A673 (cell line): ENCODE data around the gene CCDC149. TPM values are rescaled to one million over a fixed set of nuclear protein-coding genes. Genes with fewer than 3 reads are reported as not detected.

ENCODE experiments used
- BruUV-seq: library from RNA; stranded (reverse); fragments of 400-500 nt; replicated peaks from 2 replicates; lab custom pipeline; 2021; lab: Mats Ljungman, UMichigan
- CTCF ChIA-PET: fragments of 300-600 bp; sonication (Branson Sonifier 250); formaldehyde crosslinking; loops from one replicate; lab custom pipeline; 2022; ENCODE audit warnings: antibody characterized with exemption; lab: Charles Lee
- POLR2A ChIA-PET: fragments of 300-600 bp; sonication (Branson Sonifier 250); formaldehyde crosslinking; loops from one replicate; lab custom pipeline; 2022; ENCODE audit warnings: antibody characterized with exemption; ENCODE audit not compliant: low non-redundant PET; lab: Charles Lee
- DNase-seq: peaks from one replicate; pipeline ENCODE4 v3.0.0-alpha.2; 2015; ENCODE audit warnings: low spot score
- H3K27ac ChIP-seq: fragments of 200-600 bp; sonication (generic); 2 replicates; pipeline ENCODE4 v1.5.1; 2016; ENCODE audit warnings: mixed run types, low read depth, mild to moderate bottlenecking, mixed read lengths, antibody characterized with exemption, low read length; ENCODE audit not compliant: poor library complexity, severe bottlenecking
- H3K27me3 ChIP-seq: fragments of 200-600 bp; sonication (generic); replicated peaks from 2 replicates; pipeline ENCODE4 v1.6.1; 2017; ENCODE audit warnings: mixed run types, low read depth, mild to moderate bottlenecking, mixed read lengths, antibody characterized with exemption, low read length; ENCODE audit not compliant: insufficient read depth, poor library complexity
- H3K36me3 ChIP-seq: fragments of 200-600 bp; sonication (generic); 2 replicates; pipeline ENCODE4 v1.6.1; 2016; ENCODE audit warnings: mixed run types, mild to moderate bottlenecking, mixed read lengths, antibody characterized with exemption, low read length; ENCODE audit not compliant: insufficient read depth, poor library complexity, severe bottlenecking
- H3K4me1 ChIP-seq: fragments of 200-600 bp; sonication (generic); 2 replicates; pipeline ENCODE4 v1.6.1; 2017; ENCODE audit warnings: mixed run types, mild to moderate bottlenecking, mixed read lengths, antibody characterized with exemption, low read length; ENCODE audit not compliant: insufficient read depth, poor library complexity, severe bottlenecking
- H3K4me3 ChIP-seq: fragments of 200-600 bp; sonication (generic); 2 replicates; pipeline ENCODE4 v1.5.1; 2016; ENCODE audit warnings: low read depth, mixed run types, mild to moderate bottlenecking, mixed read lengths, low read length; ENCODE audit not compliant: poor library complexity, severe bottlenecking
- H3K9me3 ChIP-seq: fragments of 200-600 bp; sonication (generic); 2 replicates; pipeline ENCODE4 v1.6.1; 2016; ENCODE audit warnings: mixed run types, low read depth, mild to moderate bottlenecking, mixed read lengths, antibody characterized with exemption, low read length; ENCODE audit not compliant: poor library complexity, severe bottlenecking
- CTCF ChIP-seq: fragments of 300-800, 200-600 bp; sonication (generic); conservative IDR thresholded peaks from 2 replicates; pipeline ENCODE4 v1.5.1; 2017; ENCODE audit warnings: low read depth, mild to moderate bottlenecking, antibody characterized with exemption, low read length, moderate library complexity, mixed read lengths
- EZH2 ChIP-seq: fragments of 200-600 bp; sonication (generic); IDR thresholded peaks from 2 replicates; pipeline ENCODE4 v1.6.1; 2017; ENCODE audit warnings: borderline replicate concordance, low read depth, mild to moderate bottlenecking, mixed read lengths, antibody characterized with exemption, low read length; ENCODE audit not compliant: poor library complexity, severe bottlenecking
- intact Hi-C: fragments of 100-400 bp; cut with micrococcal nuclease; formaldehyde crosslinking; loops from one replicate; pipeline ENCODE4 v1.10.0; 2022; ENCODE audit not compliant: unreplicated experiment
- total RNA-seq: library from RNA; stranded (reverse); gene quantifications from 2 replicates; pipeline ENCODE4 v1.2.3, GENCODE V29; 2021

The CCDC149 gene
- total RNA-seq, 1 experiment from 2014 or later = 2.8 TPM

- no peaks in the 10 kb centered on the region for H3K36me3 ChIP-seq
- ChIA-PET CTCF (interaction anchor here (0.6 kb wide), 1 partner anchor 446 kb away, joined by 5 read pairs; no protein-coding TSS in a partner anchor), POLR2A (no interaction called here)
- H3K27me3 ChIP-seq = peaks cover 7% of the 10 kb centered on the region
- no TSS peak for BruUV-seq
- H3K4me1 ChIP-seq = no peaks in the 10 kb centered on the region
- no peak for TF ChIP-seq EZH2
- no peak for TF ChIP-seq CTCF
- no peaks in the 10 kb centered on the region for H3K9me3 ChIP-seq
- no peak for DNase-seq
- no peak overlapping the region for H3K27ac ChIP-seq
- intact Hi-C loops = no loop called here
- H3K4me3 ChIP-seq = no peak overlapping the region
These were observed 104.6 kb downstream of the CCDC149 start for GRCh38 chr4:24808261-24808660.

GRCh38 chr4:24807611-24808010 lies 105.2 kb downstream of the CCDC149 start:
- Histone ChIP-seq H3K27ac (no peak overlapping the region), H3K9me3 (no peaks in the 10 kb centered on the region), H3K27me3 (peaks cover 14% of the 10 kb centered on the region), H3K4me3 (no peak overlapping the region), H3K4me1 (no peaks in the 10 kb centered on the region), H3K36me3 (no peaks in the 10 kb centered on the region)
- POLR2A ChIA-PET = no interaction called here
- no TSS peak for BruUV-seq
- no peak for DNase-seq
- CTCF ChIA-PET = no interaction called here
- TF ChIP-seq CTCF (no peak), EZH2 (no peak)
- intact Hi-C loops = no loop called here

- no peaks in the 10 kb centered on the region for H3K4me1 ChIP-seq
- BruUV-seq = no TSS peak
These were observed 106.4 kb downstream of the CCDC149 start for GRCh38 chr4:24806206-24806990.

More at GRCh38 chr4:24806206-24806990, 106.4 kb downstream of the CCDC149 start:
- ChIA-PET CTCF (no interaction called here), POLR2A (no interaction called here)
- H3K9me3 ChIP-seq = no peaks in the 10 kb centered on the region
- no peaks in the 10 kb centered on the region for H3K36me3 ChIP-seq
- H3K4me3 ChIP-seq = no peak overlapping the region
- H3K27me3 ChIP-seq = peaks cover 26% of the 10 kb centered on the region
- TF ChIP-seq CTCF = no peak
- TF ChIP-seq EZH2 = no peak
- no peak for DNase-seq
- intact Hi-C loops = no loop called here
- no peak overlapping the region for H3K27ac ChIP-seq
